Measurements from ENCODE around the gene HILPDA.
A peak's percentile ranks its signal among the peaks of the same experiment; 100 is the strongest.
"Not testable (repeated sequence)": the region's sequence is repeated elsewhere in the genome, so short reads cannot be mapped to it uniquely, and the experiment has no call there.

Gene HILPDA

GRCh38 chr7:128466871-128467270 lies 11.2 kb downstream of the HILPDA start:
- not testable (repeated sequence) for DNase-seq

GRCh38 chr7:128476402-128477335 lies 21.0 kb downstream of the HILPDA start, which contains the start of gene METTL2B:
TSS of gene METTL2B (plus strand) at chr7:128476748. CDS start at chr7:128476766, 18 bp downstream.
- peak; percentile 91 for DNase-seq

- not testable (repeated sequence) for DNase-seq
Observed at GRCh38 chr7:128477336-128477690, 21.6 kb downstream of the HILPDA start.

GRCh38 chr7:128479082-128479481 lies 23.4 kb downstream of the HILPDA start:
- not testable (repeated sequence) for DNase-seq

- DNase-seq: not testable (repeated sequence)
Observed at GRCh38 chr7:128488134-128488533, 32.5 kb downstream of the HILPDA start.

GRCh38 chr7:128497405-128497804 lies 41.7 kb downstream of the HILPDA start:
- DNase-seq: no peak

GRCh38 chr7:128505416-128505815 lies 49.7 kb downstream of the HILPDA start:
- not testable (repeated sequence) for DNase-seq

- DNase-seq: not testable (repeated sequence)
Observed at GRCh38 chr7:128506819-128507218, 51.1 kb downstream of the HILPDA start.

- not testable (repeated sequence) for DNase-seq
Observed at GRCh38 chr7:128507321-128507993, 51.8 kb downstream of the HILPDA start.
